MV-4-11 (cell line): Measurements from ENCODE around the gene PTF1A.

Experiments
- DNase-seq: peaks from one replicate; lab custom pipeline; 2025; lab: John Stamatoyannopoulos, UW

Gene PTF1A

DNA sequence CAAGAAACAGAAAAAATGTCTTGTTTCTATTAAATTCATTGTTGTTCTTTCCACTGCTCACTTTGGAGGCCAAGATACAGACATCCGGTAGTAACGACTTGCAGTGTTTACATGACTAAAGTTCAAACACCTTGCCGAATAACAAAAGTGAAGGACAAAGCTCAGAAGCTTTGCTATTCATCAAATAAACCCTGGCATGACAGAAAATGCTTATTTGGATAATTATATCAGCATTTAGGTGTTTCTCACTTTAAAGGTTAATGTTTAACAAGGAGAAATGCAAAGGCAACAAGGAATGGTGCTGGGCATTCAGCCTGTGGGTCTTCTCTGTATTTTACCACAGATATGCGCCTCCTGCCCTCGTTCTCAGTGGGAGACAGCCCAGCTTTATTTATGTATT lies 5.4 kb upstream of the PTF1A start:
- DNase-seq = no peak

DNA sequence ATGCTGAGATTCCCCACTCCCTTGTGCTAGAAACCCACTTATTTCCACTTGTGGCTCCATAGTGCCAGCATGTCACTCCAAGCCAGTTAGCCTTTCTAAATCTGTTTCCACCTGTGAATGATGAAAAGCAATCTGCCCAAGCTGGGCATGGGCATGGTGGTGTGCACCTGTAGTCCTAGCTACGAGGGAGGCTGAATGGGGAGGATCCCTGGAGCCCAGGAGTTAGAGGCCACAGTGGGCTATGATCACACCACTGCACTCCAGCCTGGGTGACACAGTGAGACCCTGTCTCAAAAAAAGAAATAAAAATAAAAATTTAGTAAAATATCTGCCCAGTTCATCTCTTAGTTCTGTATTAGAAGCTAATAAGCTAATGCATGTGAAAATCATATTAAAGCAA lies 5.0 kb upstream of the PTF1A start:
- no peak for DNase-seq

DNA sequence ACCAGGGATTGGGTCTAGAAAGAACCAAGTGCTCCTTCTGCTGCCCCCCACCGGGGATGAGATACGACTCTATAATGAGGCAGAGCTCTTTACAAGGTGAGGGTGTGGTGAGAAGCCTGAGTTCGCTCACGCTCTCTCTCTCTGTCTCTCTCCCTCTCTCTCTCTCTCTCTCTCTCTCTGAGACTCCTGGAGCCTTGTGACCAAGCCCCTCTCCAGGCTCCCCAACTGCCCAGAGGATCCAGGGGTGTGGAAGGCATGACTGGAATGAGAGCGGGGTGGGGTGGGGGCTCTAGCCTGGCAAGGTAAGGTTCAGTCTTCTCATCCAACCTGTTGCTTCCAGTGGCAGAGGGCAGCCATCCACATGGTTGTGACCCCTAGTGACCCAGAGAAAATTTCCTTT lies 3.1 kb upstream of the PTF1A start:
- no peak for DNase-seq

DNA sequence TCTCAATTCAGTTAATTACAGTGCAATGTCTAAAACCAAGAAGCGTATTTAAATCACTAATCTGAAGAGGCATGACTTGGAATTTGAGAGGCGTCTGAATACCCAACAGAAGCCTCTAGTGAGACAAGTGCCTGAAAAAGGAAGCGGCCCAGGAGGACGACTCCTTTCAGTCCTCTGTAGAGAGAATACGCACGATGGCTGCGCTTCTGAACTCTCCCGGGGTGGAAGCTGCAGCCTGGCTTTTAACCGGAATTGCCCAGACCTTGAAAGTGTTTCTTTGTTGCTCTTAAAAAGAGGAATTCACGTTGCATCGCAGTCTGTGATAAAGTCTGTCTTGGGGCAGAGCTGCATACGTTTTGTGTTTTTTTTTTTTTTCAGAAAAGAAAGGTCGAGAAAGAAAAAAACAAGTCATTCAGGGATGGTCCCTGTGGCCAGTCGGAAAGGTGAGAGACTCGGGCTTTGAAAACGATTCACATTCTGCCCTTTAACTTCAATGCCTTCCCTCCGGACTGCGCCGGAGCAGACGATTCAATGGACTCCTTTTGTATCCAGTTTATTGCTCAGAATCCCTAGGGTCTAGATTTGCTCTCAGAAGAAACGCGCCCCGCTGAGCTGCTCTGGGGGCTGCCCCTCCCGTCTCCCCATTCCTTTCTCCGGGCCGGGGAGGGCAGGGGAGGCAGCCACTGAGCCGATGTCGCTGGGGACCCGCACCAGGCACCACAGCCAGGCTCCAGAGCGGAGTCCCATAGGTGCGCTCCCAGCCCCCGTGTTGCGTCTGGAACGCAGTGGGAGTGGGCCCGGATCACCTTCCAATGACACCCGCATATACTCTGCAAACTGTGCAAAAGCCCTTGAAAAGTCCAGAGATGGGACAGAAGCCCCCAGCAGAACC lies 994 bp upstream of the PTF1A start:
- DNase-seq = no peak

DNA sequence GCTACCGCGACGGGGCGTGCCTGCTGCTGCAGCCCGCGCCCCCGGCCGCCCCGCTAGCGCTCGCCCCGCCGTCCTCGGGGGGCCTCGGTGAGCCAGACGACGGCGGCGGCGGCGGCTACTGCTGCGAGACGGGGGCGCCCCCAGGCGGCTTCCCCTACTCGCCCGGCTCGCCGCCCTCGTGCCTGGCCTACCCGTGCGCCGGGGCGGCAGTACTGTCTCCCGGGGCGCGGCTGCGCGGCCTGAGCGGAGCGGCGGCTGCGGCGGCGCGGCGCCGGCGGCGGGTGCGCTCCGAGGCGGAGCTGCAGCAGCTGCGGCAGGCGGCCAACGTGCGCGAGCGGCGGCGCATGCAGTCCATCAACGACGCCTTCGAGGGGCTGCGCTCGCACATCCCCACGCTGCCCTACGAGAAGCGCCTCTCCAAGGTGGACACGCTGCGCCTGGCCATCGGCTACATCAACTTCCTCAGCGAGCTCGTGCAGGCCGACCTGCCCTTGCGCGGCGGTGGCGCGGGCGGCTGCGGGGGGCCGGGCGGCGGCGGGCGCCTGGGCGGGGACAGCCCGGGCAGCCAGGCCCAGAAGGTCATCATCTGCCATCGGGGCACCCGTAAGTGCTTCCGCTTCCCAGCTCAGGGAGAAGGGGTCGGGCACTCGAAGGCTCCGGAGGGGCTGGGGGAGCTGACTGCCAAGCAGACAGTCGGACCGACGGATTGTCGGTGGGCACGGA lies 761 bp downstream of the PTF1A start:
- no peak for DNase-seq

DNA sequence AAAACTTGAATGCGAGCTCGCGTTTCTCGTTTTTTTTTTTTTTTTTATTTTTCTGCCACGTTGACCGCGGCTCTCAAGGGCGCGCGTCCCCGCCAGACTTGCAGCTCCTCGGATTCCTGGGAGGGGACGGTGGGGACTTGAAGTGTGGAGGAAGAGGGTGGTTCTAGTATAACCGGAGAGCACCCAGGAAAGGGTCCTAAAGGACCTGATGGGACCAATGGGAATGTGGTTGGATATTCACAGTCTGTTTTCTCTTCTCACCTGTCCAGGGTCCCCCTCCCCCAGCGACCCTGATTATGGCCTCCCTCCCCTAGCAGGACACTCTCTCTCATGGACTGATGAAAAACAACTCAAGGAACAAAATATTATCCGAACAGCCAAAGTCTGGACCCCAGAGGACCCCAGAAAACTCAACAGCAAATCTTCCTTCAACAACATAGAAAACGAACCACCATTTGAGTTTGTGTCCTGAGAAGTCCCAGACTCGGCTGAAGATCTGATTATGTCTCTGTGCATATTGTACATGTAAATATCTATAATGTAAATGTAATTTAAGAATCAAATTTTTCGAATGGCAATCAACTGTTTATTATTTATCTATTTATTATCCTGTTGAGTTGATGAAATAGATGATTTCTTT lies 1.4 kb downstream of the PTF1A start:
- no peak for DNase-seq

DNA sequence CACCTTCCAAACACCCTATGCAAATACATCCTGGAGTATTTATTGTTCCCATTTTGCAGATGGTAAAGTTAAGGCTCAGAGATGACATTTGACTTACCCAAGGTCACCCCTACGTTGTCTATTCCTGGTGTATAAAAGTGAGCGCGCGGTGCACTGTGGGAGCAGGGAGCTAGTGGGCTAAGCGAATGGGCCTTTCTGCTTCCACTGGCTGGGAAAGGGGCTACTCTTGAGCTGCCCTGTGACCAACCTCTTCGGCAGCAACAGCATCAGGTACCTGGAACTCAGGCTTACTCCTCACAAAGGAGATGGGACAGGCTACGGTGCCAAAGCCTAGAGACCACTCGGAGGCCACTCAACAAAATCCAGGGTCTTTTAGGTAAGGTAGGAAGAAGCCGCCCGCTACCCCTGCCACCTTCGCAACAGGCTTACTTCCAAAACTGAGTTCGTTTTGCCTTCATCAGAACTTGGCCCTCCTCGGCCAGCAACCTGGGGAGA lies 2.4 kb downstream of the PTF1A start:
- no peak for DNase-seq

DNA sequence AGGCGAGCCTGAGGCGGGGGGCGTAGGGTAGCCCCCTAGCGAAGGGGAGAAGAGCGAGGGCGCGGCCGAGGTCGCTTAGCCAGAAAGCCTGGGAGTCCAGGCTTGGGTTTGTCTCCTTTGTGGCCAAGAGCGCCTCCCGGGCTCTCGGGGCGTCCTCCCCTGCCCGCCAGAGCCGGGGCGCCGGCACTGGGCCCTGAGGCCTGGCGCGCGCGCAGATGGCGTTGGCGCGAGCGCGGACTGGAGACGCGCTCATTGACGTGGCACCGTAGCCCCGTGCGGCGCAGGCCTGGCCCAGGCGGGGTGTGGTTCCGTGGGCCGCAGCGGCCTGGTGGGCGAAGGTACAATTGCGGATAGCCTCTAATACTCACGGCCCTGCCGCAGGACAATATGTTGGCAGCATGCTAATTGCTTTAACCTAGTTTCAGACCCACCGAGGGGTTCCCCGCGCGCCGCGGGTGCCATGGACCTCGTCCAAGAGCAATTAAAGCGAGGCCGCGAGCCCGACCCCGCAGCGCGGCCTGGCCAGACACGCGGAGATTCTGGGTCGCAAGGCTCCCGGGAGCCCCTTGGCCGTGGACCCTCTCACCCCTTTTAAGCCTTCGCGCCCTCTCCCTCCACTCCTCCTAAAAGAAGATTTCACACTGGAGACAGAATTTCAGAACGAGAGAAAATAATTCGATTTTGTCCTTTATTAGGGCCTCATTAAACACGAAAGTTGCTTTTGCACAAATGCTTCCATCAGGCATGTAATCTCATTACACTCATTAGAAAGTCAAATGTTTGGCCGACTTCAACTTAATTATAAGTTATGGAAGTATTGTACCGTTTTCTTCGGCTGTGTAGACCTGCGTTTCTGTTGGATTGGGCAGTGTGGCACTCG lies 3.1 kb downstream of the PTF1A start:
- no peak for DNase-seq

DNA sequence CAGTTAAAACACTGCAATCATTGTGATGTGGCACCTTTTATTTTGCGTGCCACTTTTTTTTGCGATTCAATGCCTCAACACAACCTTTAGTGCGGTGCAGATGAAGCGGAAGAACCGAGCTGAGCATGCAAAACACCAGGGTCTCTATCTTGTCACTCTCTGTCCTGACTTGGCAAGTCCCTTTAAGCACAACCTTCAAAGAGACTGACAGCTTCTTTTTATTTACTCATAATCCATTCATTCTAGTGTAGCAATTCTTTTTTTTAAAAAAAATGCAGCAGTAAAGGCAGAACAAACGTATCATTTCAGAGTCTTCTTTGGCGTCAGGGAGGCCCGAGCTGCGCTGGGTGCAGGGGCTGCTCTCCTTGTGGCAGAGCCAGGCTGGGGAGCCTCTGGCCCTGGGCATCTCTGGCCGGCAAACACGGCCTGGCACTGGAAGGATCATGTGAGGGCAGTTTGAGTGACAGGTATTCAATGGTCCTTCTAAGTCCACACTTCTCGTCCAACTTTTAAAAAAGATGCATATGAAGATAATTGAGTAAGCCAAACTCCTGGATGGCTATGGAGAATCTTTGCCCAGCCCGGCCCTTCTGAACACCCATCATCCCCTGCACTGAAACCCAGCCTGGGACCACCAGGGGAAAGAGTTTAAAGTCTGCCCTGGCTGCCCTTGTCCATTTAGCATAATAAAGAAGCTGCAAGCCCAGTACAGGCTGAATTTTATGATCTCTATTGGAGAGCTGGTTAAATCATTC lies 3.9 kb downstream of the PTF1A start:
- DNase-seq = no peak

DNA sequence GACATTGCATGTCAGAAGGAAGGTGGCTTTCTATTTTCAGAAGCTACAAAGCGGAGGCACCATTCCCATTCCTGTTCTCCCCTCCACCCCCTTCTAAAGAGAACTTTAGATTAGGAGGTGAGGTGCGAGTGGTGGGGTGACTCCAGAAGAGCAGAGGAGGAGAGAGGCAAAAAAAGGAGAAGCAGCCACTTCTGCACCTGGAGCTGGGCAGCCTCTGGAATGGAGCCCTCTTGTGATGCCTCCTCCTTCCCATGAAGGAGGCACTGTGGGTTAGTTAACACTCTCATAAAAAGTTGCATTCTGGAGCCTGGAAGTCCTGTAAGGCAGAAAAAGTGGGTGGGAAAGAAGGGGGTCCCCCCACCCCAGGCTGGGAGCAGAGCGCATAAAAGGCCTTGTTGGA lies 4.8 kb downstream of the PTF1A start:
- no peak for DNase-seq

DNA sequence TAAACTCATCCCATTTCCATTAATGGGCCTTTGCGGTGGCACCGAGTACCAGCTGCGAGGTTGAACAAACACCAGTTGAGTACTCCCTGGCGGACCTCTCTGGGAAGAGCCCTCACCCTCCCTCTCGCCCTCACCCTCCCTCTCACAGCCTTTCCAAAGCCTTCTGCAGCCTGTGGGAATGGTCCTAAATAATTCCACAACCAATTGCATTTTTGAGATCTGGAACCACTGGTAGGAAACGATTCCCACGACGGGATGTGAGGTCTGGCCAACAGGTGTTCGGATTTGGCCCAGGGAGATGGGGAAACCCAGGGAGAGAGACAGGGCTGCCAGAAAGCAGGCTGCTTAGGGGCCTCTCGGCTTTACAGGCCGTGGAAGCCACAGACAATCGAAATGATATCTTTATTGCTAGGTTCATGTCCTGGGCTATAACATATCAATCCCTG lies 5.3 kb downstream of the PTF1A start:
- DNase-seq = no peak

DNA sequence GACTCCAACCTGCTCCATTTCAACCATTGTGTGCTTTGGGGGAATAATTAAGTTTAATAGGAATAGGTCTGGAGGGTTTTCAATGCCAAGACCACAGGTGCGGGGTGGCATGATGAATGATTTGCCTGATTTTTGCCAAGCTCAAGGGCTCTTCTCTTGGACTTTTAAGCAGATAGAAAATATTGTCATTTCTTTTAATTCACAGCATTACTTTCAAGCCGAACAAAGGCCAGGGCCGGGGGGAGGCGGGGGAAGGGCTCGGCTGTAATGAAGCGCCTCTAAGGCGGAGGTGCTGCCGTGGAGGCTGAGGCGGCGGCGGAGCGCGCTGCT lies 6.5 kb downstream of the PTF1A start:
- DNase-seq = no peak

DNA sequence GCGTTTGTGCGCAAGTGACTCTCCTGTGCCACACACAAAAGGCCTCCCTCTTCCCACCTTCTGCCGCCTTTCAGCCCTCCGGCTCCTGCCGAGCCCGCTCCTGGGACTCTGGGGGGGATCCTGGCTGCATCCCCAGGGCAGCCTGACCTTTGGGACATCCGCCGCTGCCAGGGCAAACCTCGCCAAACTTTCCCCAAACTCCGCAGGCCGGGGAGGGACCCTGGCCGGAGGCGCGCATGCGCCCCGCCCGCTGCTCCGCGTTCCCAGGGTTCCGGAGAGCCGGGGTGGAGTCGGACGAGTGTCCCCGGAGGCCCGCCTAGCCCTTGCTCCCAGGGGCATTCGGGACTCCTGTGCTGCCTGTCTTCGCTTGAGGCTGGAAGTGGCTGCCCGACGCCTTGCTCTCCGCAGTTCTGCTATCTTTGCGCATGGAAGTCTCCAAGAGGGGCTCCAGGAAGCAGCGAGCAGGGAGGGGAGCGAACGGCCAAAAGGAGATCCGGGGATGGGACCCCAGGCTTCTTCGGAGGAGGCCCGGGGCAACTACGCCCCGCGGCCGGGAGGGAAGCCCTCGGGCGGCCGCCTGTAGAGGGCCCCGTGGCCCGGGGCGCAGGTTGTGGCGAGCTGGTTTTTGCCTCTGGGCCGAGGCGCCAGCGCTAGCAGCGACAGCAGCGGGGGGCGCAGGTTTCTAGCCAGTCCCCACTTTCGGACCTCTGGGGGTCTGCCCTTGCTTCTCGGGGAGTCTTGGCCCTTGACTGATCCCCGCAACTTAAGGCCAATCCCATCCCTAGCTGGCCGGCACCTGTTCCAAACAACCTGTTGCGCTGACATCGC lies 7.0 kb downstream of the PTF1A start:
- DNase-seq = no peak

DNA sequence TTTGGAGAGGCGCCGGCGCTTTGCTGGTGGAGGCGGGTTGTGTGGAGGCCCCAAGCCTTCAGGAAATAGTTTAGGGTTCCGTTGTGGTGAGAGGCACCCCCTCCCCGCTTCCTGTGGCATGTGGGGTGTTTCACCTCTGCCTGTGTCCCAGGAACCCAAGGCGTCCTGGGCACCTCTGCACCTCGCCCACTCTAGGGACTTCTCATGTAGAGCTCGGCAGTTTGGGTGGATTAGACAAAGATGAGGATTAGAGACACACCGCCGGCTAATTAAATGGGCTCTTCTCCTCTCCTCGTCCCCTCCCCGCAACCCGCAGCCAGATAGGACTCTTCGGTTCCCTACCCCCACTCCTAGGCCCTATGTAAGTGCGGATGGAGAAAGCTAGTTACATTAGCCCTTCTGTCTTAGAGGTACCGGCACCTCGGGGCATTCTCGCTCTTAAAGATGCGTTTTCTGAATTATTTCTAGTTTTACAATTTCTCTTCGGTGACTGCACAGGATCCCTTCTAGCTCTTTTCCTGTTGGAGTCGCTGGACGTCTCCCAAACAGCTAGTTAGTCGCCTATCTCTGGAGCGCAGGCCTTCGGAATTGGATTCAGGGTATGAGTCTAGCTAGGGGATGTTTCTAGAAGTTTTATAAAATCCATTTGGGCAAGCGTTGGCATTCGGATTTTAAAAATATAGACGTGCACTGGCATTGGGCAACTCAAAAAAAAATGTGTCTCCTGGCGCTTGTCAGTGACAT lies 7.8 kb downstream of the PTF1A start:
- DNase-seq = no peak

DNA sequence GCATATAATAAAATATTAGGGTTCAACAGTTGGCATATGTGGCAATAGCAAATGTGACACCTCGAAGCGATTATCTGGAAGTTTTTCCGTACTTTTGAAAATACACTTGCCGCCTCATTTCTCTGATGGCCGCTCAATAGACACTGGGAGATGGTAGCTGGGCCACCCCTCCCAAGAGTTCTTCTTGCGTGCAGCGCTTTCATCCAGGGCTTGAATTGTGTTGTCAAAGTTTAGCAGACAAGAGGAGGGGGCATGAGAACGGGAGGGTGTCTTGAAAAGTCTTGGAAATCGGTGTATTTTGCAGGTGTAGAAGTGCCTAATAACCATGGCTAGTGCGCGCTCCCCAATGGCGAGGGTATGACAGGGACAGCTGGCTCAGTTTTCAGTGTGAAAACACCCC lies 8.5 kb downstream of the PTF1A start:
- DNase-seq = no peak

DNA sequence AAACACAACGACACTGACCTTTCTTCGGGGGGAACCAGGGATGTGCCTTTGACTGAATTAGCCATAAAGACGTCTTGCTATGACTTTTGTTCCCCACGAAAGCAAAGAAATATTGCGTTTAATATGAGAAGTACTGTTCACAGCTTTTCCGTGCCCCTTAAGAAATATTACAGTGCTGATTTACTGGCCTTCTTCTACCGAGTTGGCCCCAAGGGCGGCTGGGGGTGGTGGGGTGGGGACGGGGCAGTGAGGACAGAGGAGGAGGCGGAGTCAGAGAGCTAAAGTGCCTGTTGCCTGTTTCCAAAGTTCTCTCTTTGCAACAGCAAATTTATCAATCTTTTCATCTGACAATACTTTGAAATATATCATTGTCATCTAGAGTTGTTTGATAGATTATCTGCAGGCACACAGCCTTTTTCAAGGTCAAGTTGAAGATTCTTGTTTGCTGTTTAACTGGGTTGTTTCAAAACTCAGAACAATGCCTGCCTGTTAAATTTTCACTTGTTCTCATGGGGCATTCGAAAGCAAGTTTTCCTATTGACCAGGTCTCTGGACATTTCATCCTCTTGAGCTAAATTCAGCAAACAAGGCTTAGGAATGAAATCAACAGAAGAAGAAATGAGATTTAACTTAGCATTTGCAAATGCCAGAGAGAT lies 9.0 kb downstream of the PTF1A start:
- DNase-seq = no peak

DNA sequence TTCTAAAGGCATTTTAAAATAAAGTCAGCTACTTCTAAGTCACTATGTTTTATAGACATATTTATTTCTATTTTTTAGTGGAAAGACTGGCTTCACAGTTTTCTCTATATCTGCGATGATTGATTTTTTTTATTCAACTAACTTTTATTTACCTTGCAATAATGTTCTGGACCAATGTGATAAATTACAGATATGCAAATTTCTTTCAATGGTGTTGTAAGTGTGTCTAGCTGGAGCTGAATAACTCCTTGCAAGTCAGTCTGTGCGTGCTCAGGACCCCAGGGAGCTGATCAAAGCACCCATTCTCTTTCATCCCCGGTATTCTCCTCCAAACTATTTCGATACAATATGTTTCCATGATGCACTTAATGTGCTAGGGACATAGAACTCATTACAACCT lies 9.7 kb downstream of the PTF1A start:
- no peak for DNase-seq

DNA sequence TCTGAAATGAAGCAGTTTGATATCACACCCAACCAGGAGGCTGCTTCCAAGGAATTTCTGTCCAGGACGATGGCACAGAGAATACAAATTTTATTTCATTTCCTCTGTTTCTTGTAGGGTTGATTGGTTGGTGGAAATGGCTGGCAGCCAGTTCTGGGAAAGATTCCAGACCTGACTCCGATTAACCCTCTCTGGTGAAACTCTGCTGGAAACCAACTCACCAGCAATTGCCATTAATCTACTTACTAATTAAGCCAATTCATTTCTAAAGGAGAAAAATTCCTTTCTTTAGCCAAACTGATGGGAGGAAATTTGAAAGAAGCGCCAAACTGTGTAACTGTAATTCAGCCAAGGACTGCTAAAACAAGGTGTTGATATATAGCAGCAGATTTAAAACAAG lies 10.7 kb downstream of the PTF1A start:
- DNase-seq = no peak
